BE2C (cell line): ENCODE measurements around the gene ERICH2.

Source experiments
- DNase-seq: peaks from one replicate; pipeline ENCODE4 v3.0.0-alpha.2; 2020
- H3K27me3 ChIP-seq: fragments of 250-450 bp; sonication (Bioruptor Pico); 2 replicates; pipeline ENCODE4 v1.5.1; 2020; ENCODE audit warnings: mild to moderate bottlenecking
- H3K36me3 ChIP-seq: fragments of 250-450 bp; sonication (Bioruptor Pico); 2 replicates; pipeline ENCODE4 v1.5.1; 2020; ENCODE audit warnings: mild to moderate bottlenecking
- H3K4me1 ChIP-seq: fragments of 250-450 bp; sonication (Bioruptor Pico); 2 replicates; pipeline ENCODE4 v1.5.1; 2020
- H3K4me3 ChIP-seq: 2 replicates; pipeline ENCODE4 v1.5.1; 2011; ENCODE audit warnings: low read depth, low read length
- H3K9me3 ChIP-seq: fragments of 250-450 bp; sonication (Bioruptor Pico); 2 replicates; pipeline ENCODE4 v1.5.1; 2020
- TF ChIP-seq, protein P1 (sequence below): IDR thresholded peaks from 2 replicates; pipeline ENCODE4 v1.5.1; 2012; ENCODE audit warnings: mild to moderate bottlenecking, low read depth, low read length

ERICH2 gene

DNA sequence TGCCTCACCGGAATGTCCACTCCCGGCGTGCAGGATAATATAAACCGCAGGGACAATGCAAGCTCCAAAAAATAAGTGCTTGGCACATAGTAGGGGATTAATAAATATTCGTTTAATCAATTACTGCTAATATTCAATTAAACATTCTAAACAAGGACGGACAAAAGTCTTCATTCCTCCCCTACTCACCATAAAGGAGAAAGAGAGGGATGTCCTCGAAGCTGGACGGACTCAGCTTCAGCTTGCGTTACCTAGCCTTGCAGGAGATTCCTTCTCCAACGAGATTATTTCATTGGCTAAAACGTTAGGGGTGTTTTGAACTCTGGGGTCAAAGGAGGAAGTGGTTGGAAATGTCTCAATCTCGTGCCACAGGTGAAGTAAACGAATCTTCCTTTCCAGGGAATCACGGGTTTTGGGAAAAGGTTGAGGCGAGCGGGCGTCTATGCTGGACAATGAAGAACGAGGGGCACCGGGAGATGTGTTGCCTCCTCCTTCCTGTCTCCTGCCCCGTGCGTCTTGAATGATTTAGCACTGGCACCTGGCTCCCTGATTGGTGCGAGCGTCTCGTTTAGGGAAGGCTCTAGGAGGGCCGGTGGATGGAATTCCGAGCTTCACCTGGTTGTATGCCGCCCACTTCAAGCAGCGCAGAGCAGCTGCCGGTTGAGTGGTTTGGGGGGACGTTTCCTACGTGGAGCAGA lies 44.5 kb downstream of the ERICH2 start:
- TF ChIP-seq, protein P1, sequence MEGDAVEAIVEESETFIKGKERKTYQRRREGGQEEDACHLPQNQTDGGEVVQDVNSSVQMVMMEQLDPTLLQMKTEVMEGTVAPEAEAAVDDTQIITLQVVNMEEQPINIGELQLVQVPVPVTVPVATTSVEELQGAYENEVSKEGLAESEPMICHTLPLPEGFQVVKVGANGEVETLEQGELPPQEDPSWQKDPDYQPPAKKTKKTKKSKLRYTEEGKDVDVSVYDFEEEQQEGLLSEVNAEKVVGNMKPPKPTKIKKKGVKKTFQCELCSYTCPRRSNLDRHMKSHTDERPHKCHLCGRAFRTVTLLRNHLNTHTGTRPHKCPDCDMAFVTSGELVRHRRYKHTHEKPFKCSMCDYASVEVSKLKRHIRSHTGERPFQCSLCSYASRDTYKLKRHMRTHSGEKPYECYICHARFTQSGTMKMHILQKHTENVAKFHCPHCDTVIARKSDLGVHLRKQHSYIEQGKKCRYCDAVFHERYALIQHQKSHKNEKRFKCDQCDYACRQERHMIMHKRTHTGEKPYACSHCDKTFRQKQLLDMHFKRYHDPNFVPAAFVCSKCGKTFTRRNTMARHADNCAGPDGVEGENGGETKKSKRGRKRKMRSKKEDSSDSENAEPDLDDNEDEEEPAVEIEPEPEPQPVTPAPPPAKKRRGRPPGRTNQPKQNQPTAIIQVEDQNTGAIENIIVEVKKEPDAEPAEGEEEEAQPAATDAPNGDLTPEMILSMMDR: no peak
- DNase-seq: no peak
- no peaks in the 10 kb centered on the region for H3K9me3 ChIP-seq
- no peaks in the 10 kb centered on the region for H3K4me1 ChIP-seq
- H3K36me3 ChIP-seq: no peaks in the 10 kb centered on the region
- H3K4me3 ChIP-seq: no peak overlapping the region
- peaks cover 68% of the 10 kb centered on the region for H3K27me3 ChIP-seq

DNA sequence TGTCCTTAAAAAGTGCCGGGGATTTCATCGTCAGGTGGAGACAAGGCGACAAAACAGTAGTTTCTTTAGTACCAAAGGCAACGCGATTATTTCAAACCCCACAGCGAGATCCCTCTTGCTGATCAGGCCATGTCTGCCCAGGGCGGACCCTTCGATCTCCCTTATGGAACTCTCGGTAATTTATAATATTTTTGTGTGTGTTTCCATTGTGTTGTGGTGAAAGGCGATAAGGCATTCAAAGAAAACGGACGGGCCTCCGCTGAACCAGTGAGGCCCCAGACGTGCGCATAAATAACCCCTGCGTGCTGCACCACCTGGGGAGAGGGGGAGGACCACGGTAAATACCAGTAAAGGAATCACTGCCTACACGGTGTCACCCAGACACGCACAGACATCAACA lies 45.1 kb downstream of the ERICH2 start:
- Histone ChIP-seq H3K36me3 (no peaks in the 10 kb centered on the region), H3K9me3 (no peaks in the 10 kb centered on the region), H3K4me3 (no peak overlapping the region), H3K27me3 (peaks cover 74% of the 10 kb centered on the region), H3K4me1 (no peaks in the 10 kb centered on the region)
- TF ChIP-seq, protein P1: no peak
- no peak for DNase-seq

DNA sequence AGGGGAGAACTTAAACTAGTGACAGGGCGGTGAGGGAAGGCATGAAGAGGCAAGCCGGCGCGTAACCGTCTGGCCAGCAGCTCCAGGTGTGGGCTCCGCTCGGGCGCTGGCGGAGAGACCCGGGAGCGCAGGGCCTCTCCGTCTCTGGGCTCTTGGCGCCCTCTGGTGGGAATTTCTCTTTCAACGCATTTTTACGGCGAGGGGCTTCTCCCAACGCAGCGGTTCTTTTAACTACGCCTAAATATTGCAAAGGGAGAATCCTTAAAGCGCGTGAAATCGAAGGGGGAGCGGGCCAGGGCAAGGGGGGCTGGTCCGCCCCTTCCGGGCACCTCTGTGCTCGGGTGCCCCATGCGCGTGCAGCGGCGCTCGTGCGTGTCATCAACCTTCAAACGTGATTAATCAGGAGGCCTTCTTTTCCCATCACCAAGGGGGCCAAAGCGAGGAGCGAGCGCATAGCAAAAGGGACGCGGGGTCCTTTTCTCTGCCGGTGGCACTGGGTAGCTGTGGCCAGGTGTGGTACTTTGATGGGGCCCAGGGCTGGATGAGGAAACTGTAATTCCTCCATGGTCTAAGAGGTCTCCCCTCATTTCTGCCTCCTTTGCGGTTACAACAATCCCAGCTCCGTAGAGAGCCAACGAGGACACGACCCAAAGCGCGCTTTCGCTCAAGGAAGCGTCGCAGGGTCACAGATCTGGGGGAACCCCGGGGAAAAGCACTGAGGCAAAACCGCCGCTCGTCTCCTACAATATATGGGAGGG lies 45.7 kb downstream of the ERICH2 start:
- no peaks in the 10 kb centered on the region for H3K36me3 ChIP-seq
- H3K9me3 ChIP-seq: no peaks in the 10 kb centered on the region
- DNase-seq: peak; percentile 70
- H3K4me1 ChIP-seq: no peaks in the 10 kb centered on the region
- TF ChIP-seq, protein P1: peak; percentile 60
- H3K27me3 ChIP-seq: peaks cover 81% of the 10 kb centered on the region
- H3K4me3 ChIP-seq: peak overlapping the region; percentile 19

DNA sequence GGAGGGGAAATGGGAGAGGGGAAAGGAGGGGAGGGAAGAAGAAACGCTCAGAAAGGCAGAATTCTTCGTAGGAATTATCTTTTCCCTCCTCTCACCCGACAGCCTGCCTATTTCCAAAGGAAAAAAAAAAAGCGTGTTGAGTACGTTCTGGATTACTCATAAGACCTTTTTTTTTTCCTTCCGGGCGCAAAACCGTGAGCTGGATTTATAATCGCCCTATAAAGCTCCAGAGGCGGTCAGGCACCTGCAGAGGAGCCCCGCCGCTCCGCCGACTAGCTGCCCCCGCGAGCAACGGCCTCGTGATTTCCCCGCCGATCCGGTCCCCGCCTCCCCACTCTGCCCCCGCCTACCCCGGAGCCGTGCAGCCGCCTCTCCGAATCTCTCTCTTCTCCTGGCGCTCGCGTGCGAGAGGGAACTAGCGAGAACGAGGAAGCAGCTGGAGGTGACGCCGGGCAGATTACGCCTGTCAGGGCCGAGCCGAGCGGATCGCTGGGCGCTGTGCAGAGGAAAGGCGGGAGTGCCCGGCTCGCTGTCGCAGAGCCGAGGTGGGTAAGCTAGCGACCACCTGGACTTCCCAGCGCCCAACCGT lies 46.4 kb downstream of the ERICH2 start, which contains the start of gene GAD1:
GAD1 (plus strand) TSS at position 384 of the 589 bp plus-strand sequence. CDS start 1,705 bp downstream, outside the sequence.
- DNase-seq: no peak
- Histone ChIP-seq H3K9me3 (no peaks in the 10 kb centered on the region), H3K4me1 (no peaks in the 10 kb centered on the region), H3K36me3 (no peaks in the 10 kb centered on the region), H3K27me3 (peaks cover 87% of the 10 kb centered on the region), H3K4me3 (peak within 1 kb of the TSS; percentile 19)
- TF ChIP-seq, protein P1: no peak

DNA sequence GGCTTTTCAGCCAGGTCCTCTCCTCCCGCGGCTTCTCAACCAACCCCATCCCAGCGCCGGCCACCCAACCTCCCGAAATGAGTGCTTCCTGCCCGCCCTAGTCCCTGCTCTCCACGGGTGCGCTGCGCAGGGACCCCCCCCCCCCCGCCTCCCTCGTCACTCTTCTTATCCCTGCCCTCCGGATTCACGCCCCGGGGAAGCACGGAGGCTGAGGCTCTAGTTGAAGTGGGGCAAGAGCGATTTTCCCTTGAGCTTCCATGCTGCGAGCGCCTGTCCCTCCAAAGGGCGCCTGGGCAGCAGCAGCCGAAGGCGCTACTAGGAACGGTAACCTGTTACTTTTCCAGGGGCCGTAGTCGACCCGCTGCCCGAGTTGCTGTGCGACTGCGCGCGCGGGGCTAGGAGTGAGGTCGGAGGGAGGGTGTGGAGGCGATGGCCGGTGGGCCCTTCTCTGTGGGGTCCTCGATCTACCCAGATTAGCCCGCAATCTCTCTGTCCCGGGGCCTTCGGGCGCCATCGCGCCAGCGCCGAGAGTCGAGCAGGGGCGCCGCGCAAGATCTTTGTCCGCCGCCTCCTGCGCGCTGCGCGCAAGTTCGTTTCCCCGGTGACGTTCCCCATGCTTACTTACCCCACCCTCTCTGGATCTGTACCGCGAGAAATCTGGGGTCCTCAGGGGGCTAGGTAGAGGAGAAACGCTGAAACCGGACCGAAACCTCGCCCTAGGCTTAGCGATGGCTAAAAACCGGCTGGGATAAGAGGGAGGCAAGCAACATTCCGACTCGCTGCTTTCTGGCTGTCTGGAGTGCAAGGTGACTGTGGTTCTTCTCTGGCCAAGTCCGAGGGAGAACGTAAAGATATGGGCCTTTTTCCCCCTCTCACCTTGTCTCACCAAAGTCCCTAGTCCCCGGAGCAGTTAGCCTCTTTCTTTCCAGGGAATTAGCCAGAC lies 47.2 kb downstream of the ERICH2 start:
- peaks cover 95% of the 10 kb centered on the region for H3K27me3 ChIP-seq

More for the DNA sequence above, 47.2 kb downstream of the ERICH2 start:
- Histone ChIP-seq H3K4me1 (no peaks in the 10 kb centered on the region), H3K9me3 (no peaks in the 10 kb centered on the region), H3K4me3 (no peak overlapping the region; the same call in 1 of the 2 replicates), H3K36me3 (no peaks in the 10 kb centered on the region)
- DNase-seq: no peak
- TF ChIP-seq, protein P1: no peak
